ENCODE data around the gene SCYGR4.

DNA sequence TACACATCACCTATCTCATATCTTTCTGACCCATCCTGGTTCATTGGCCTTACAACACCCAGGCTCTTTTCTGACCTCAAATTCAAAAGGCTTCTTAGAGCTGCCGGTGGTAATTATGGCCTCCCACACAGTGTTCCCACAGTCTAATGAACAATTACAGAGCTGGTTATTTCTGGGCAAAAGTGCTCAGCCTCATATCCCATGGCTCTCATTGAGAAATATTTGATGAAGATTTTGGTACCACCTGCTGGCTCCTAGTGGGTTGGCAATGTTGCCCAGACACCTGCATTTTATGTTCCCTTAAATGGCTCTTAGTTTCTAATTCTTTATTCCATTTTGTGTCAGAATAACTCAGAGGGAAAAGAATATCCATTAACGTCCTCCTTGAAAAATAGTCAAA is 38.7 kb upstream of the SCYGR4 start:
- TF ChIP-seq, protein P1, sequence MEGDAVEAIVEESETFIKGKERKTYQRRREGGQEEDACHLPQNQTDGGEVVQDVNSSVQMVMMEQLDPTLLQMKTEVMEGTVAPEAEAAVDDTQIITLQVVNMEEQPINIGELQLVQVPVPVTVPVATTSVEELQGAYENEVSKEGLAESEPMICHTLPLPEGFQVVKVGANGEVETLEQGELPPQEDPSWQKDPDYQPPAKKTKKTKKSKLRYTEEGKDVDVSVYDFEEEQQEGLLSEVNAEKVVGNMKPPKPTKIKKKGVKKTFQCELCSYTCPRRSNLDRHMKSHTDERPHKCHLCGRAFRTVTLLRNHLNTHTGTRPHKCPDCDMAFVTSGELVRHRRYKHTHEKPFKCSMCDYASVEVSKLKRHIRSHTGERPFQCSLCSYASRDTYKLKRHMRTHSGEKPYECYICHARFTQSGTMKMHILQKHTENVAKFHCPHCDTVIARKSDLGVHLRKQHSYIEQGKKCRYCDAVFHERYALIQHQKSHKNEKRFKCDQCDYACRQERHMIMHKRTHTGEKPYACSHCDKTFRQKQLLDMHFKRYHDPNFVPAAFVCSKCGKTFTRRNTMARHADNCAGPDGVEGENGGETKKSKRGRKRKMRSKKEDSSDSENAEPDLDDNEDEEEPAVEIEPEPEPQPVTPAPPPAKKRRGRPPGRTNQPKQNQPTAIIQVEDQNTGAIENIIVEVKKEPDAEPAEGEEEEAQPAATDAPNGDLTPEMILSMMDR (IDR thresholded peaks at IDR 0.05) = no peak
- TF ChIP-seq ZFX (IDR thresholded peaks at IDR 0.05; ENCODE audit: borderline replicate concordance) = no peak

All from 22Rv1 (cell line).